ENCODE results near the gene EML1.

The EML1 gene

DNA sequence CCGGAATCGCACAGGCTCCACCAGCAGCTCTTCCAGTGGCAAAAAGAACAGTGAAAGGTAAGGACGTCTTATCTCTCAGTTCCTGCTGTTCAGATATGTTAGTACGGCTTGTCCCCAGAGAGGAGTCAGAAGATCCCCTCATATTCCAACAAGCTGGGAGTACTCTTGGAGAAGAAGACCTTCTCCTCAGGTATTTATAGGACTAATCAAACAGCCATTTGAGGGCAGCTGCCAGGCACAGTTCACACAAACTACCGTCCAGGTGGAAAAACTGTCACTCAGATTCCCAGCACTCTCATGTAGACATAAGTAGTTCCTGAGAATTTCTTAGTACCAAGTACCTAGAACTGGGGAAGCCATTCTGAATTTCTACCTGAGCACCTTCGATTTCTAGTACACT lies 85.3 kb downstream of the EML1 start:
- peak in 1 of 42 donors; percentile 20 for DNase-seq
- intact Hi-C loops (cut with DNase I), result no loop called here

DNA sequence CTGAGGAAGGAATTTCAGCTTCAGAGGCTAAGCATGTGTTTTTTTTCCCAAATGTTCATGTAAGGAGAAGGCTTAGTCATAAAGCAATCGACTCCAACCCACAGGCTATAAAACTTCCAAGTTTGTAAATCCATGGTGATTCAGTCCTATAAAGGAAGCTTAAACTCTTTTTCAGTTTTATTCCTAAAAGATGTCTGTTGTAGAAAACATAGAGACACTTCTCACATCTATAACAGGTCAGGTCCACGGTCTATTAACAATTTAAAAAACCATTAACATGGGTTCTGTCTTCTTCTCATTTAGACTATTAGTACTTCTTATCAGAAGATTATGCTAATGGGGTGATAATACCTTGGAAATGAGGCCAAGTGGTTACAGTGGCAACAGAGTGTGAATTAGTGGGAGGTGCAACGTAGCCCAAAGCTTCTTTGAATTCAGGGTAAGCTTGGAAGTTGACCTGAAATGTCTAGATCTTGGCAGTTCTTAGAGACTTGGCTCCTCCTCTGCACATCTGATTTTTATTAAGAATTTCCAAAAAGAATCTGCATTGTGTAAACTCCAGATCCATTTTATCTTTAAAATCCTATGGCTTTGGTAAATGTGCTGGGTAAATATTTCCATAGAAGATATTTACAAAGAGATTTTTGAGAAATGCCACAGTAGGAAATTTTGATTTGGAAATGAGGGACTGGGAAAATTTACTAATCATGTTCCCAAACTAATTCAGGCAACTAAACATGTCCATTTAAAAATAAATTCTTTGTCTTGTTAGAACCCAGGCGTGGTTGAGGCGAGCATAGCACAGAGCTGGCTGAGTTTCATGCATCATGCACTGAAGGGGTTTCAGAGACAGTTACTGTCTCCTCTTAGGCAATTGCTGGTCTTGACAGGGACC lies 86.4 kb downstream of the EML1 start:
- DNase-seq, result peak in 1 of 42 donors; percentile 36
- intact Hi-C loops (cut with DNase I), result no loop called here

DNA sequence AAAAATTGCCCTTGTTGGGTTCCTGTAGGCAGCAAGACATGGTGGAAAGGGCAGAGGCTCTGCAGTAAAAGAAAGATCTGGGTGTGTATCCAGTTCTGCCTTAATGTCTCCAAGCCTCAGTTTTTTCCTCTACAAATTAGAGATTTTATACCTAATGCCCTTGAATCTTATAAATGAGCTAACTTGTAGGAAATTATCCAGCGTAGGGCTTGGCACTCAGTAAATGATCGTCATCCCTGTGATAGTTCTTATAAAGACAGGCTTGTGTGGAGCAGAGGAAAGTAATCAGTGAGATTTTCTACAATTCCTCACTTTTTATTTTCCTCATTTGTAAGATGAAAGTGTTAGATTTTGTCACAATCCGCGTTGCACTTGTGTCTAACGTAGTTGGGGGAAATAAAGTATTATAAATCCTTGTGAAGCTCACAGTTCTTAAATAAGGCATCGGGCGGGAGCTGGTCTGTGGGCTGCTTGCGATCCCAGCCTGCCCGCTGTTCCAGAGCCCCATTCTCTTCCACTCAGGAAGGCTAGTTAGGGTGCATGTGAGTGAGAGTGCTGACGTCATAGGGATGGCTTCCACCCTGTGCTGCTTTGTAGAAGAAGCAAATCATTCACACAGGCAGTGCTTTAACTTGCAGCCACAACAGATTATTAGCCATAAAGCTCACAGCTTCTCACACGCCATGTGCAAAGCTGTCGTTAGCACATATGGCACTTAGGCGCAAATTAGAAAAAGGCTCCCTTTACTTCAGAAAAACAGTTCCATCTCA lies 87.6 kb downstream of the EML1 start:
- DNase-seq, result peak in 41 of 42 donors; percentile 41 to 84 (median 69)
- intact Hi-C loops (cut with DNase I), result no loop called here

DNA sequence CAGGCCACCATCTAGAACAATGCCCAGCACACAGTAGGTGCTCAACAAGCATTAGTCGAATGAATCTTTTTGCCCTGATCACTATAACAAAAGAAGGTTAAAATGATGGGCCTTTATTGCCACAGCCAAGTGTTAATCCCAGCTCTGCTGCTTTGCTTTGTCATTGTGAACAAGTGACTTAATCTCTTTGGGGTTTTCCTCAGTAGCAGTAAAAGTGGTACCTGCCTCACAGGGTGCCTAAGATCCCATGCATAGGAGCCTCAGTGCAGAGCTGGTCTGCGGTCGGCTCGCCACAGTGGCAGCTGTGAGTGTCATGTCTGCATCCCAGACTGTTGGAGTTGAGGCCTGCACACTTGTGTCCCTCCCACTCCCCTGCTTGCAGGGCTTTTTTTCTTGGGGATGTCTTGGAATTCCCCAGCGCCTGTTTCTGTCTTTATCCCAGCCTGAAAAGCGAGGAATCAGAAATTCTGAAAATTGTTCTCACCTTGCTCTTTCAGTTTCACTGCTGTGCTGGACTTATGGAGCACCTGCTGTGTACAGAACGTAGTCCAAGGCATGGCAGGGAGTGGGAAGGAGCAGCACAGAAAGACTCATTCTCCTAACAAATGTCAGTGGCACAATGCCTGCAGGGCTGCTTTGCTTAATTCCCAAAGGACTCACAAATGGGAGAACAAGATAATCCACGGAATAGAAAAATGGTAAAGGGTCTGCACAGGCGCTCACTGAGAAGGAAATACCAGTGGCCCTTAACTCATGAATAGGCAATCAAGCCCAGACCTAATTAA lies 90.8 kb downstream of the EML1 start:
- intact Hi-C loops (cut with DNase I), result loop anchor here (2.0 kb wide), 1 partner anchor 151 kb away; no protein-coding TSS in a partner anchor

DNA sequence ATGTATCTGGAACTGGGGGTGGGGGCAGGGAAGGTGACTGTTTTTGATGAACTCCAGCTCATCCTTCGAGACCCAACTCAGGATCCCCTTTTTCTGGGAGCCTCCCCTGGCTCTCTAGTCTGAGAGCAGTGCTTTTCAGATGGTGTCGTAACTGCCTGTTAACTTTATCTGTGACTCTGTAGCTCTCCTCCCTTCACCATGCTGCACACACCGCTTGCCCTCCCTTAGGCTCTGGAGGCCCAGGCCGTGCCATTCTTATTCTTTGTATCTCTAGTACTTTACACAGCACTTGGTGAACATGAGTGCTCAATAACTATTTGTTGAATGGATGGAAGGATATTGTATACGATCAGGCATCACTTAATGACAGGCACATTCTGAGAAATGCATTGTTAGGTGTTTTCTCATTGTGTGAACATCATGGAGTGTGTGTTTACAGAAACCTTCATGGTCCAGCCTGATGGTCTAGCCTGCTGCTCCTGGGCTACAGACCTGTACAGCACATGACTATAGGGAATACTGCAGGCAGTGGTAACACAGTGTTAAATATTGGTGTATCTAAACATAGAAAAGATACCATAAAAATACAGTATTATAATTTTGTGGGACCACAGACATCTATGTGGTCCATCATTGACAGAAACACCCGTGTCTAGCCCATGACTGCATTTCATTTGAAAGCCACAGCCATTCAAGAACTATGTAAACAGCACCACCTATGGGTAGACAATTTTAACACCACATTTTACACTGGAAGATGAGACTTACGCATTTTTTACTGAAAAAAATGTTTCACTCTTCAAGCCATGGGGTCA lies 91.8 kb downstream of the EML1 start:
- intact Hi-C loops (cut with DNase I), result loop anchor here (5.0 kb wide), 1 partner anchor 203 kb away; the partner anchor contains the start of gene CYP46A1
- peak in 17 of 42 donors; percentile 38 to 79 (median 47) for DNase-seq

More for the DNA sequence above, 90.8 kb downstream of the EML1 start:
- DNase-seq, result peak in 1 of 42 donors; percentile 39

DNA sequence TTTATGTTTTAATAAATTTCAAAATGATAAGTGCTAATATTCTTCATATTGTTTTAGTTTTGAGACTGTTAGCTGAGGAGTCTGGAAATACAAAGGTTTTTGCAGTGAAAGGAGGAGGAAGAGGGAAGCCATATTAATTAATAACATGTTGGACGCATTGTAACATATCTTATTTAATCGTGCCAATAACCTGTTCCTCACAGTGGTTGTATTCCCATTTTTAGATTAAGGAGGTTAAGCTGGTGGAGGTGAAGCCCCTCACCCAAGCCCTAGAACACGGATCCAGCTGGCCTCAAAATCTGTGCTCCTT lies 92.4 kb downstream of the EML1 start:
- intact Hi-C loops (cut with DNase I), result loop anchor here (5.0 kb wide), 1 partner anchor 203 kb away; the partner anchor contains the start of gene CYP46A1
- peak in 1 of 42 donors; percentile 20 for DNase-seq

DNA sequence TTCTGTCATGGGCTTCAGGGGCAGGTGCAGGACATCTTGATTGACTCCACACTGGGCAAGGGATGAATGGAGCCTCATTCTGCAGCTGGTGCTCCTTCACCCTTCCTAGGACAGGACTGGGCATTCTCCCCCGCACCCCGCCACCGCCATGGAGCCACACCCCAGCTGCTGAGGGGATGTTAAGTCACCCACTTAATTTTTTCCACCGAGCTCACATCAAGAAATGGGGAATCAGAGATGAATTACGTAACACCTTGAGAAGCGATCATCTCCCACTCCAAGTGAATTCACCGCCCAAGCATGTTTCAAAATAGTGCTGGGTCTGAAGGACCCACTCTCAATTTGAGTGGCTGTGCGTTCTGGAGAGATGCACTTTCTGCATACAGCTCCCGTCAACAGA lies 94.2 kb downstream of the EML1 start:
- DNase-seq, result peak in 23 of 42 donors; percentile 21 to 83 (median 52)

DNA sequence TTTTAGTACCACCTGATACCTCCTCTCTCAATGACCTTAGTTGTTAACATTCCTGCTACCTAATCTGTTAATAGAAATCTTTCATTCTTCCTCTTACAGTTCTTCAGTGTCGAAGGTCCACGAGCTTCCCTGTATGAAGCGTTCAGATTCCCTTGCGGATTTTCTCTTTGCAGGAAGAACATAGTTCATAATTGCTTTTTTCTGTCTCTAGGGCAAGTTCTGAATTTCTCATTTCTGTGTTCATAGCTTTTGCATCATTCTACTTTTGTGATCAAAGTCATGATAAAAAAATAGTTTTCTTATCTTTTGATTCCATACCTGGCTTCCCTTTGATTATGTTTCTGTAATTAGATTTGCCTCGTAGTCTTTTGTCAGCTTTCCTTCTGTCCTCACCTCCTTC lies 94.9 kb downstream of the EML1 start:
- peak in 1 of 42 donors; percentile 31 for DNase-seq
- intact Hi-C loops (cut with DNase I), result loop anchor here (5.0 kb wide), 1 partner anchor 206 kb away; the partner anchor contains the start of gene CYP46A1

More for the DNA sequence above, 94.2 kb downstream of the EML1 start:
- intact Hi-C loops (cut with DNase I), result loop anchor here (5.0 kb wide), 1 partner anchor 205 kb away; the partner anchor contains the start of gene CYP46A1

DNA sequence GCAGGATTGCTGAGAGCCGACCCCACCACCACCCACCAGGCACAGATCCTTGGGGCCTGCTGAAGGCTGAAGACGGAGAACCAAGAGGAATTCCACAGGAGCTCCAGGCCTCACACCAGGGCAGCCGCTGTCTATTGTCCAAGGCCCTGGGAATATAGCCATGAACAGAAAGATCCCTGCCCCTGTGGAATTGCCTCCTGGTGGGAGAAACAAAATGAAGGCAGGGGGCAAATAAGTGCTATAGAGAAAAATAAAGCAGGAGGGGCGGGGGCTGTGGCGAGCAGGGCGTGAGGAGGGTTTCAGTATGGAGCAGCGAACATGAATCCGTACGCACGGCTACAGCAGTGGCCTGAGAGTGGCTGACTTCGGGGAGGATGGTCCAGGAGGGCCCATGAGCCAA lies 96.1 kb downstream of the EML1 start:
- DNase-seq, result no peak
- intact Hi-C loops (cut with DNase I), result loop anchor here (5.0 kb wide), 1 partner anchor 207 kb away; the partner anchor contains the start of gene CYP46A1

DNA sequence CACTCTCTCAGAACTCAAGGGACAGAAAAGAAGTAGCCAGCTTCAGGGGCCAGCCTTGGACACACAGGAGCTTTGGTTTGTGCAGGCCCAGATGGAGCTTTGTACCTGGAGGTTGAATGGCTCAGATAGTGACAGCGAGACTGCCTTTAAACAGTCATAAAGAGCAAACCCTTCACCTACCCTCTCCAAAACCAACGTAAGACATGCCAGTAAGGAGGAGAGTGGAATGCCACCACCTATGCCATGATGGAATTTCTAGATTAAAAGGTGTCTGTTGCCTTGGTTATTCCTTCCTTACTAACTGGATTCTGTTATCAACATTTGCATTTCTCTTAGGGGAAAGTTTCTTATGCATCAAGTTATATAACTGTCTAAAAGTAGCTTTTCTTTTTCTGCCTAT lies 98.1 kb downstream of the EML1 start:
- intact Hi-C loops (cut with DNase I), result no loop called here
- DNase-seq, result peak in 1 of 42 donors; percentile 25

DNA sequence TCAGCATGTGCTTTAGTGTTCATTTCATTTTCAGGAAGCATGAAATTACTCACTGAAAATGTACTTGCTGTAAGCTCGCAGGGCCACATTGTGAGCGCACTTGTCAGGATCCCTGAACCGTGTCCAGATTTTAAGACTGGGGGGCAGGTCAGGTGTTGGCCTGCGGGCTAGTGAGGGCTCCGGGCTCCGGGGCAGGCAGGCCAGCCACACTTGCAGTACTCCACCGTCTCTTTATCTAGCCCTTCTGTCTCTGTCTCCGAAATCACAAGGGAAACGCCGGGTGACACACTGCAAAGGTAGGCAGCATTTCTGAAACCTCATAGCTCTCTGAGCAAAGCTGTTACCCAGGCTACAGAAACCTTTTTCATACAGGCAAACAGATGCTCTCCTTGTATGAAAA lies 98.7 kb downstream of the EML1 start:
- intact Hi-C loops (cut with DNase I), result no loop called here
- peak in 11 of 42 donors; percentile 30 to 67 (median 47) for DNase-seq

DNA sequence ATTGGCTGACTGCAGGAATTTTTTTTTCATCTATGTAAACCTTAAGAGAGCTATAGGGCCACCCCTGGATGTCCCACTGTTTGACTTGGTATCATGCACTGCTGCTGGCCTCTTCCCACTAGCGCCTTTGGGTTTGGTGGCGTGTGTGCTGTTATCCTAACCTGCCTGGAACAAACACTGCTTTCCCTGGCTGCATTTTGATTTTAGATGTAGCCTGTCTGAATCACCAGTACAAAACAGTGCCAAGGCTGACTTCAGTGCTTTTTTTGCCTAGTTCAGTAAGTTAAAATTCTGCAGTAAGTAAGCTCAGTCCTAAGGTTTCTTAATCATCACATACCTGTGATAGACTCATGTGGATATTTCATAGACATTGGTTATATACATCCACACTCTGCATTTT lies 99.2 kb downstream of the EML1 start:
- peak in 2 of 42 donors; percentile 45 to 48 for DNase-seq
- intact Hi-C loops (cut with DNase I), result no loop called here

DNA sequence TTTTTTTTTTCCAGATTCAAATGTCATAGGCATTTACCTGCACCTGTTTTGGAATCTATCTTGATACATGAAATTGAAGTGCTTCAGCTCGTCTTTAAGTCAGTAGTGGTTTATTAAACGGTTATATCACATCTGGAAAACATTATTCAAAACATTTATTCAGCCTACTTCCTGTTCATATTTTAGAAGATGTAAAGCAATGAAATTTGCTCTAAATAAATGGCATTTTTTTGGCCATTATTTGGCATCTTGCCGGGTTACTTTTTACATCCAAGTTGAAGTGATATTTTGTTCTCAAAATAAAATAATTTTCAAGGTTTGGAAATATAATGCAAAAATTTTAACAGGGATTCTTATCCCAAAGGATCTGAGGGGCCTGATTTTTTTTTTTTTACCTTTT lies 103.1 kb downstream of the EML1 start:
- DNase-seq, result no peak
- intact Hi-C loops (cut with DNase I), result no loop called here

DNA sequence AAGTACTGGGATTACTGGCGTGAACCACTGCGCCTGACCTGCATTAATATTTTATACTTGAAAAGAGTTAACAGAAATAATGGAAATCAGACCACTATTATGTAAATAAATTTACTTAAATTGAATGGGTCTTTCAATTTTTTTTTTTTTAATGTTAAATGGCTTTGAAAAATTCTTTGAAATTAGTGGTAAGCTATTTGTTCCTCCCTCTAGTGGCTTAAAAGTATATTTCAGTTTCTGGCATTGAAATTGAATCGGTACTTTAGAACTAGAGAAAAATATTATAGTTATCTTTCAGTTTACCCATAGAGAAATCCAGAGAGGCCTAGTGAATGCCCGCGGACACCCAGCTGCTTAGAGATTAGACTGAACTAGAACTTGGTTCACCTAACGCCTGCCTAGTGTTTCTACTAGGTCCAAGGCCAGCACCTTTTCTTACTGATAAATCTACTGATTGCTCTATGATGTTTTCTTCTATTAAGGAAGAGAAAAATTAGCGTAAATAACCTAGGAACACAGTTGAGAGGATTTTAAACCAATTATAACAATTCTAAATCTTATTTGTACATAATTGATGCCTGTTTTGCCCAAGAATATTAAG lies 106.5 kb downstream of the EML1 start:
- intact Hi-C loops (cut with DNase I), result no loop called here
- DNase-seq, result peak in 1 of 42 donors; percentile 17

DNA sequence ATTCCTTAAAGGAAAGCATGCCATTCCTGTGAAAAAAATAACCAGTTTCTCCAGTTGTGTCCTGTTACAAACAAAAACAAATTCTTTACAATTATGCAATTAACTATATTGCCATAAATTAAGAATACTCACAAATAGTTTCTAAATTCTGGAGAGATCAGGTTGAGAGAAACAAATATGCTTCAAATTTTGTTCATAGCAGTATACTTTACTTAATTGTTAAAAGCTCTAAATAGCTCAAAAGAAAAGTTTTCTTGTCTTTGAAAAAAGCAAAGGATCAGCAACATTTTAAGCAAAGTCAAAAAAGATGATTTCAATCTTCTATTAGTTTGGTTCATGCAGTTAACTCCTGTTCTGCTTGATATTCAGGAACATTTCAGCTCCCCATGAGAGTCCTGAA lies 109.7 kb downstream of the EML1 start:
- intact Hi-C loops (cut with DNase I), result no loop called here

DNA sequence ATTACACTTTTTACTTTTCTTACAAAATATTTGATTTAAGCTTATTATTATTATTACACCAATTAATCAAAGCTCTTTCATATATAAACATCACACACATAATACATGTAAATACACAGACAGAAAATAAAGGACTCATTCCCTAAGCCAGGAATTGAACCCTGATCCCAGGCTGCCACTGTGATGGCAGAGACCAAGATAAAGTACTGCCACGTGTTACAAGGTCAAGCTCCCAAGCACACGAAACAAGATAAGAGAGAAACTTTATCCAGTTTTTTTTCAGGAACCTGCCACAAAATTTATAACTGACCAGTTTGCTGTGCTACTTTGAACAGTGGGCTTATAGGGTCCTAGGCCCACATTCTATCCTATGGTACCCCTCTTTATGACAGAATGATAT lies 111.3 kb downstream of the EML1 start:
- intact Hi-C loops (cut with DNase I), result no loop called here
- DNase-seq, result no peak

More for the DNA sequence above, 109.7 kb downstream of the EML1 start:
- no peak for DNase-seq

DNA sequence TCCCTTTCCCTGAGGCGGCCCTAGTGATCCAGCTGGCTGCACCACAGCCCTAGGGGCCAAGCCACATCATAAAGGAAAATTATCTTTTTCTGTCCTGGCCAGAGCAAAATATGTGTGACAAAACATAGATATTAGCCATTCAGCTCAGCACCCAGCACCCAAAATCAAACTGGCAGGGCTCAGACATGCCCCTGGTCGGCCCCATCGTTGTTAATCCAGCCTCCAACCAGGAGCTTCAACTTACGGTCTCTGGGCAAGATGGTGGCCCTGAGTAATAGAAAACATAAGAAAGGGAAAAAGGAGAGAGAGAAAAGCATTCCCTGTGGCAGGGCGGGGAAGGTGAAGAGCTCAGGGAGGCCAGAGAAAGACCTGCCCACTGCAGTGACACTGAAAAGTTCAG lies 111.9 kb downstream of the EML1 start:
- intact Hi-C loops (cut with DNase I), result no loop called here
- no peak for DNase-seq

All from head of caudate nucleus (tissue), 42 donors.